Fibroblast of skin of left quadriceps (primary cell): ENCODE measurements around the gene ATE1.

Source experiments
- DNase-seq, 2 experiments: peaks; one replicate each; pipeline ENCODE4 v3.0.0-alpha.2; 2013; ENCODE audit warnings: low read depth in 2 of 2

Gene ATE1

DNA sequence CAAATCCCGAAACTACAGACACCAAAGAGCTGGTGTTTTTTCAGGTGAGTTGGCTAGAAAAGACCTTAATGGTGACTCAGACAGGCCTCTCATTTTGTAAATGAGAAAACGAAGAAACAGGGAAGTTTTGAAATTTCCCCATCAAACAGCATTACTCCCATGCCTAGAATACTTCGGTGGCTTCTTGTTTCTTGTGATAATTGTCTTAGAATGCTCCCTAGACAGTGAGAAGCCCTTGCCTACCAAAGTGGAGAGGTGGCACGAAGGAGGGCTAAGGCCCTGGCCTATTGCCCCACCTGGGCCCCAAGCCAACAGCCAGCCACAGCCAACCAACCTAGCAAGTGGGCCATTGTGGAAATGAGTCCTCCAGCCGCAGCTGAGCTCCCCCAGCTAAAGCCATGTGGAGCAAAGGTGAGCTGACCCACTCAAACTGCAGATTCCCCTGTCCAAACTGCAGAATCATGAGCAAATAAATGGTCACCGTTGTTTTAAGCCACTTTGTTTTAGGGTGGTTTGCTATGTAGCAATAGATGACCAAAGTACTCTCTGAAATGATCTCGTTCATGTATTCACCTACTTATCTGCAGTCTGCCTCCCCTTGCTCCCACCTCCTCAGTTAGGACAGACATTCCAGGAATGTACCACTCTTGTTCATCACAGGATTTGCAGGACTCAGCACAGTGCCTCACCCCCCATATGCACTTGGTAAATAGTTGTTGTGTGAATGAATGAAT lies 231.9 kb downstream of the ATE1 start:
- no peak for DNase-seq

DNA sequence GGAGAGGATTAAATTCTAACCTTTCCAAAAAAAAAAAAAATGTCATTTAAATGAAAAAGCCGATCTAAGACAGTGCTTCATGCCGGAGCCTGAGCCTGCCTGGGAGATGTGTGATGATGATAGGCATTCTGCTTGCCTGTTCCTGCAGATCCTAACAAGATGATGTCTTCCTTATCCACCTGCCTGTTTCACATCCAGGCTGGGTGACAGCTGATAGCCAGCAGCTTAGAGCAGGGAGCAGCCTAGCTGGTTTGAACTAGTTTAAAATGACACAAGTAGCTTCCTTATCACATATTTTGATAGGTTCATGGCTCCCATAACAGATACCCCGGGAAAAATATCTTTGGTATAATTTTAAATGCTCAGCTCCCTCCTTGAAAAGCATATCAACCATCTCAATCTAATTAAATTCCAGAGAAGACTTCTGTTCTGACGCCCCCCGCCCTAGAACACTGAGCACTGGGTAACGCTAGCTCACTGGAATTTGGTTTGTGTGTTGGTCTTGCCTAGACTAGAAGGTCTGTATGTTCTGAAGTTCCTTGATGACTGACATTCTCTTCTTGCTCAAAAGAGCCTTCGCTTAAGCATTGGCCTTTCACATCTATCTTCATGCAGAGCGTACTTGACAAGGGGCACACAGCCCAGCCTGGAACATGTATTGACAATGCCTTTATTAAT lies 232.7 kb downstream of the ATE1 start:
- no peak for DNase-seq

DNA sequence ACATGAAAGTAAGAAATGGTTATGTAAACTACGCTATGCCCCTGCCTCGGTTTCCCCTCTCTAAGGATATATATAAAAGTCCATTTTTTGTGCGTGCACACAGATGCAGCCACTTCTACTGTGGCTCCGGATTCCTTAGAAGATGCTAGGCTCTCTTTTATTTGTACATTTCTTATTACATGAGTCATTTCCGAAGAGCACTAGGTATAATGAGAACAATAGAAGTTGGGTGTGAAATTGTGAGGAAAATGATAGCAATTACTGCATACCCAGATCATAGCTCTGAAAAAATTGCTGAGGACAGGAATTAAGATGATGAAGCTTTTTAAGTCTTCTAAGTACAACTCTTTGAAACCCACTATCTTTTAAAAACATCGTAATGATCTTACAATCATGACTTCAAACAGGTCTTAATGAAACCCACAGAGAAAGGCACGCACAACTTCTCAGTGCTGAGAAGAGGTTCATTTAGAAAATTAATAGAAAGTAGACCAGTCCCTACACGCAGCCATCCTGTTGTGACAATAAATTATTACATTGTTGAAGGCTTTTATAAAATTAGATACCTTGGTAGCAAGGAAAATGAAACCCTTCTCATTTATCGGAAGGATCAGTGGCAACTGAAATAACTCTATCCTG lies 233.4 kb downstream of the ATE1 start:
- DNase-seq, result no peak

DNA sequence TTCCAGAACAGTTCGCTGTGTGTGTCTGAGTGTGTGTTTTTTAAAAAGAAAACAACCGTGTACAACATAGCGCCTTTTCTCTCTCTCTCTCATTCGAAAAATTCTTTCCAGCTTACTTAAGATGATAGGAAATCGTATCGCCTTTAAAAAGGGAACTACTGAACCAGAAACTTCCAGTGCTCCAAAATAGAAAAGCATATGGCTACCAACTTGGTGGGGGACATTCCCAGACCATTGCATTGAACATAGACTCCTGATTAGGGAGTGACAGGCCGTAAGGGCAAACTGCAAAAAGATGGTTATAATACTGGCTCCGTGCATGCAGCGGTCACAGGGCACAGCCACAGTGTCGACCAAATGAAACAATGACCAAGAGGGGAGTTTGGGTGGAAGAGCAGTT lies 235.2 kb downstream of the ATE1 start:
- no peak for DNase-seq

DNA sequence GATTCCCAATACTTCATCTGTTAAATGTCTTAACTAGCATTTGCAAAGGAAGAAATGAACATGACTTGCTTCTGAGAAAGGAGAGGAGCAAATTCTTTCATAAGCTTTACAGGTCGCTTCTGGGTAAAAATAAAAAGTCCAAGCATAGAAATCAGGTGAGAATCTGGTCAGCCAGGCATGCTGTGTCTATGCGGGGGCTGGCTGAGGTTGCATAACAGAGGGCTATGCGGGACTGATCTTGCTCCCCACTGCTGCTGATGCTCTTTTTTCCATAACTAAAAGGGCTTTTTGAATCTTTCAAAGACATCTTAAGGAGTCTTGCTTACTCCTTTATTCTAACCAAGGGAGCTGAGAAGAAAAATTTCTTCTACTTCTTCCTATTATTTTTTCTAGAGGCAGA lies 236.9 kb downstream of the ATE1 start:
- DNase-seq, result no peak
